ENCODE results near the gene CDK4. TPM values are rescaled to one million over a fixed set of nuclear protein-coding genes. Genes with fewer than 3 reads are reported as not detected.
A peak's percentile ranks its signal among the peaks of the same experiment; 100 is the strongest.

CDK4 gene
- 136 to 140 TPM (median 139 TPM) in 3 replicates for total RNA-seq
- long read RNA-seq, transcript CDK4-201 (8 exons, 2,076 nt): major isoform, 209 of 225 reads
- long read RNA-seq, partial matches to known transcripts: 6 of 225 reads
- long read RNA-seq, other reads (novel, unspliced or antisense): 10 of 225 reads

GRCh38 chr12:57751788-57752667 lies at the start of gene CDK4:
CDK4 (minus strand) TSS chr12:57752310; CDS start chr12:57751717, 593 bp downstream.
- Mint-ChIP-seq H3K4me3 (ENCODE audit: unreplicated experiment) (peak within 1 kb of the TSS; percentile 92), H3K9me3 (ENCODE audit: low read depth) (no peaks in the 10 kb centered on the region), H3K27ac (ENCODE audit: unreplicated experiment) (peak within 1 kb of the TSS; percentile 98), H3K4me1 (ENCODE audit: low read depth) (peaks cover 43% of the 10 kb centered on the region), H3K27me3 (ENCODE audit: low read depth) (no peaks in the 10 kb centered on the region), H3K36me3 (ENCODE audit: low read depth) (peaks cover 21% of the 10 kb centered on the region)
- peak; percentile 100 for DNase-seq (ENCODE audit: low spot score)
- no peak for TF ChIP-seq CTCF (IDR thresholded peaks at IDR 0.05)

- no peak for TF ChIP-seq CTCF (IDR thresholded peaks at IDR 0.05)
- H3K4me3 Mint-ChIP-seq (ENCODE audit: unreplicated experiment): no peak overlapping the region
- H3K27me3 Mint-ChIP-seq (ENCODE audit: low read depth): no peaks in the 10 kb centered on the region
- peak overlapping the region; percentile 42 for H3K27ac Mint-ChIP-seq (ENCODE audit: unreplicated experiment)
- no peaks in the 10 kb centered on the region for H3K9me3 Mint-ChIP-seq (ENCODE audit: low read depth)
- H3K36me3 Mint-ChIP-seq (ENCODE audit: low read depth): peaks cover 34% of the 10 kb centered on the region
- H3K4me1 Mint-ChIP-seq (ENCODE audit: low read depth): peaks cover 5% of the 10 kb centered on the region
- DNase-seq (ENCODE audit: low spot score): no peak
Observed at GRCh38 chr12:57800965-57801364, 48.9 kb upstream of the CDK4 start.

GRCh38 chr12:57797933-57798332 lies 45.8 kb upstream of the CDK4 start:
- H3K36me3 Mint-ChIP-seq (ENCODE audit: low read depth): peaks cover 34% of the 10 kb centered on the region
- H3K4me1 Mint-ChIP-seq (ENCODE audit: low read depth): peaks cover 8% of the 10 kb centered on the region
- no peak for DNase-seq (ENCODE audit: low spot score)
- H3K4me3 Mint-ChIP-seq (ENCODE audit: unreplicated experiment): no peak overlapping the region
- no peaks in the 10 kb centered on the region for H3K27me3 Mint-ChIP-seq (ENCODE audit: low read depth)
- no peaks in the 10 kb centered on the region for H3K9me3 Mint-ChIP-seq (ENCODE audit: low read depth)
- no peak overlapping the region for H3K27ac Mint-ChIP-seq (ENCODE audit: unreplicated experiment)
- no peak for TF ChIP-seq CTCF (IDR thresholded peaks at IDR 0.05)

GRCh38 chr12:57796996-57797395 lies 44.9 kb upstream of the CDK4 start:
- Mint-ChIP-seq H3K27me3 (ENCODE audit: low read depth) (no peaks in the 10 kb centered on the region), H3K27ac (ENCODE audit: unreplicated experiment) (no peak overlapping the region), H3K4me1 (ENCODE audit: low read depth) (peaks cover 8% of the 10 kb centered on the region), H3K4me3 (ENCODE audit: unreplicated experiment) (no peak overlapping the region), H3K9me3 (ENCODE audit: low read depth) (no peaks in the 10 kb centered on the region), H3K36me3 (ENCODE audit: low read depth) (peaks cover 29% of the 10 kb centered on the region)
- DNase-seq (ENCODE audit: low spot score): no peak
- TF ChIP-seq CTCF (IDR thresholded peaks at IDR 0.05): no peak

- Mint-ChIP-seq H3K9me3 (ENCODE audit: low read depth) (no peaks in the 10 kb centered on the region), H3K27ac (ENCODE audit: unreplicated experiment) (no peak overlapping the region), H3K27me3 (ENCODE audit: low read depth) (no peaks in the 10 kb centered on the region), H3K4me1 (ENCODE audit: low read depth) (peaks cover 8% of the 10 kb centered on the region), H3K36me3 (ENCODE audit: low read depth) (peaks cover 24% of the 10 kb centered on the region), H3K4me3 (ENCODE audit: unreplicated experiment) (no peak overlapping the region)
- TF ChIP-seq CTCF (IDR thresholded peaks at IDR 0.05): no peak
- no peak for DNase-seq (ENCODE audit: low spot score)
Observed at GRCh38 chr12:57795354-57795753, 43.2 kb upstream of the CDK4 start.

Data from chondrocyte (in vitro differentiated cells).